IMR-90 (cell line): Measurements from ENCODE around the gene GCC2. TPM values are rescaled to one million over a fixed set of nuclear protein-coding genes. Genes with fewer than 3 reads are reported as not detected.

ENCODE experiments used
- ATAC-seq: fragments of 200-7000 bp; cut with Tn5 transposase; 2 replicates; pipeline ENCODE4 v1.9.1; 2020; ENCODE audit warnings: low read depth, mild to moderate bottlenecking, moderate library complexity
- BruUV-seq: library from RNA; stranded (reverse); fragments of 400-500 nt; replicated peaks from 2 replicates; lab custom pipeline; 2021; lab: Mats Ljungman, UMichigan
- CTCF ChIA-PET: fragments of 300-600 bp; formaldehyde crosslinking; extraction: SDS; loops from one replicate; lab custom pipeline; 2021; ENCODE audit warnings: antibody characterized with exemption; lab: Yijun Ruan, JAX
- POLR2A ChIA-PET: fragments of 300-600 bp; sonication (Branson Sonifier 250); formaldehyde crosslinking; loops from one replicate; lab custom pipeline; 2022; ENCODE audit warnings: antibody characterized with exemption; ENCODE audit not compliant: unreplicated experiment; lab: Charles Lee
- DNase-seq: peaks from one replicate; pipeline ENCODE4 v3.0.0; 2013
- H2AFZ ChIP-seq: replicated peaks from 2 replicates; pipeline ENCODE3; 2013; ENCODE audit warnings: low read length, mild to moderate bottlenecking; ENCODE audit not compliant: poor library complexity
- H2AK5ac ChIP-seq: 2 replicates; pipeline ENCODE4 v1.6.1; 2013; ENCODE audit warnings: low read depth, low read length, inconsistent platforms
- H2AK9ac ChIP-seq: replicated peaks from 2 replicates; pipeline ENCODE3; 2013; ENCODE audit warnings: mild to moderate bottlenecking, low read depth, low read length, moderate library complexity; ENCODE audit not compliant: poor library complexity
- H2BK120ac ChIP-seq: 2 replicates; pipeline ENCODE4 v1.6.1; 2013; ENCODE audit warnings: low read depth, low read length, inconsistent platforms
- H2BK15ac ChIP-seq: 3 replicates; pipeline ENCODE4 v1.6.1; 2013; ENCODE audit warnings: low read depth, low read length, inconsistent platforms
- H2BK20ac ChIP-seq: 2 replicates; pipeline ENCODE4 v1.6.1; 2013; ENCODE audit warnings: low read depth, mild to moderate bottlenecking, inconsistent platforms, low read length, moderate library complexity
- H2BK5ac ChIP-seq: 2 replicates; pipeline ENCODE4 v1.6.1; 2013; ENCODE audit warnings: mild to moderate bottlenecking, low read depth, low read length, inconsistent platforms; ENCODE audit not compliant: poor library complexity, severe bottlenecking
- H3K14ac ChIP-seq: replicated peaks from 2 replicates; pipeline ENCODE4 v1.6.1; 2013; ENCODE audit warnings: low read depth, low read length, inconsistent platforms
- H3K18ac ChIP-seq: 2 replicates; pipeline ENCODE4 v1.6.1; 2013; ENCODE audit warnings: low read depth, low read length, control low read depth
- H3K23ac ChIP-seq: 2 replicates; pipeline ENCODE4 v1.6.1; 2013; ENCODE audit warnings: low read depth, low read length, inconsistent platforms
- H3K27ac ChIP-seq: 2 replicates; pipeline ENCODE4 v1.5.1; 2013; ENCODE audit warnings: mild to moderate bottlenecking, control low read depth, low read length; ENCODE audit not compliant: insufficient read depth
- H3K27me3 ChIP-seq: 2 replicates; pipeline ENCODE4 v1.6.1; 2013; ENCODE audit warnings: low read length; ENCODE audit not compliant: control insufficient read depth, insufficient read depth
- H3K36me3 ChIP-seq: 2 replicates; pipeline ENCODE4 v1.6.1; 2013; ENCODE audit warnings: low read length, mixed read lengths; ENCODE audit not compliant: control insufficient read depth, insufficient read depth
- H3K4ac ChIP-seq: 2 replicates; pipeline ENCODE4 v1.6.1; 2013; ENCODE audit warnings: low read depth, low read length, inconsistent platforms
- H3K4me1 ChIP-seq: 2 replicates; pipeline ENCODE4 v1.6.1; 2013; ENCODE audit warnings: low read length, mixed read lengths; ENCODE audit not compliant: control insufficient read depth, insufficient read depth
- H3K4me2 ChIP-seq: 2 replicates; pipeline ENCODE4 v1.6.1; 2013; ENCODE audit warnings: low read depth, mild to moderate bottlenecking, control low read depth, low read length, moderate library complexity
- H3K4me3 ChIP-seq: 2 replicates; pipeline ENCODE4 v1.5.1; 2013; ENCODE audit warnings: low read depth, mild to moderate bottlenecking, control low read depth, low read length, moderate library complexity; ENCODE audit not compliant: insufficient read depth
- H3K56ac ChIP-seq: 2 replicates; pipeline ENCODE4 v1.6.1; 2013; ENCODE audit warnings: low read length, inconsistent platforms; ENCODE audit not compliant: insufficient read depth; ENCODE audit errors: extremely low read depth
- H3K79me1 ChIP-seq, 2 experiments: 2 replicates each; pipeline ENCODE4 v1.6.1; 2013; ENCODE audit warnings: low read length in 2 of 2, inconsistent platforms in 1 of 2, low read depth in 1 of 2
- H3K9ac ChIP-seq: 2 replicates; pipeline ENCODE4 v1.6.1; 2013; ENCODE audit warnings: low read depth, low read length, control low read depth
- H3K9me1 ChIP-seq: 2 replicates; pipeline ENCODE4 v1.6.1; 2013; ENCODE audit warnings: low read length, inconsistent platforms; ENCODE audit not compliant: insufficient read depth
- H3K9me3 ChIP-seq: 2 replicates; pipeline ENCODE4 v1.6.1; 2013; ENCODE audit warnings: low read length; ENCODE audit not compliant: control insufficient read depth, insufficient read depth
- H4K20me1 ChIP-seq: 2 replicates; pipeline ENCODE4 v1.6.1; 2013; ENCODE audit warnings: low read length, inconsistent platforms; ENCODE audit not compliant: insufficient read depth
- H4K5ac ChIP-seq: 2 replicates; pipeline ENCODE4 v1.6.1; 2013; ENCODE audit warnings: mild to moderate bottlenecking, low read depth, low read length, control low read depth
- H4K8ac ChIP-seq, 2 experiments: 2 replicates each; pipeline ENCODE4 v1.6.1; 2013; ENCODE audit warnings: low read depth in 2 of 2, low read length in 2 of 2, control low read depth in 1 of 2, inconsistent platforms in 1 of 2
- H4K91ac ChIP-seq: 2 replicates; pipeline ENCODE4 v1.6.1; 2013; ENCODE audit warnings: low read depth, low read length, inconsistent platforms; ENCODE audit not compliant: insufficient read depth
- CHD1 ChIP-seq: IDR thresholded peaks from 2 replicates; pipeline ENCODE4 v1.6.1; 2012; ENCODE audit warnings: low read depth, low read length, improper control_type of control experiment
- RCOR1 ChIP-seq: IDR thresholded peaks from 2 replicates; pipeline ENCODE4 v1.6.1; 2012; ENCODE audit warnings: mild to moderate bottlenecking, low read length, improper control_type of control experiment; ENCODE audit not compliant: insufficient replicate concordance
- WGBS, 2 experiments: methylation state at CpG; one replicate each; pipeline versions ENCODE4 v1.1.5 to v1.1.7; 2013; ENCODE audit warnings: missing lambda C conversion rate in 2 of 2; ENCODE audit not compliant: insufficient read length in 1 of 2; ENCODE audit errors: extremely low coverage in 2 of 2; 5-methylcytosine and 5-hydroxymethylcytosine counted together
- dilution Hi-C: fragments of 300-500 bp; cut with HindIII; formaldehyde crosslinking; loops from one replicate; pipeline ENCODE4 v1.14.3; 2018; ENCODE audit warnings: low sequenced_read_pairs; ENCODE audit not compliant: unreplicated experiment
- in situ Hi-C: fragments of 300-500 bp; cut with MboI; formaldehyde crosslinking; loops from 3 replicates; pipeline ENCODE4 v1.14.3; 2019; ENCODE audit warnings: low sequenced_read_pairs, inconsistent platforms, mixed read lengths
- intact Hi-C: fragments of 100-400 bp; cut with micrococcal nuclease; formaldehyde crosslinking; loops from 2 replicates; pipeline ENCODE4 v1.10.0; 2022
- polyA plus RNA-seq, 3 experiments: library from polyadenylated mRNA; depleted of rRNA; stranded (reverse); fragments of >200 nt; gene quantifications; 2 replicates each; pipeline ENCODE4 v1.2.3, GENCODE V29; 2012; ENCODE audit warnings: low replicate concordance in 1 of 3
- total RNA-seq: library from RNA; depleted of rRNA; stranded (reverse); fragments of >200 nt; gene quantifications from 2 replicates; pipeline ENCODE4 v1.2.3, GENCODE V29; 2012

GCC2 gene
- total and polyA plus RNA-seq, 2 of the 4 experiments (the other 2 are of a cell fraction) = 6.4 to 8.6 TPM

DNA sequence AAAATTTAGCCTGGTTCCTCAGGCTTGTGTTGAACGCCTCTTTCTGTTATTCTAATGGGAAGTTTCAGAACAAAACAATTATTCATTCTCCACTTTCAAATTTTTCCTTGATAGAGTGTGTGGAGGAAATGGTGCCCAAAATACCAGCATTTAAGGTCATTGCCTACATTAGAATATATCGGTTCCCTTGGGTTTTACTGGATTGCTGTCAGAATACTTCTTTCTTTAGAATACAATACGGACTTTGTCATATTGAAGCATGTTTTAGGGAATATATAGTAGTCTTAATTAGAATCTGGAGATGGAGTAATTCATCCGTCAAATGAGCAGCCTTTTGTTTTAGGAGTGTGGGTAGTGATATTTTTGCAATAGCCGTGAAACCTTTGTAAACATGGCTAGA is 98.6 kb downstream of the GCC2 start:
- Histone ChIP-seq H4K5ac (no peak overlapping the region), H3K4ac (no peak overlapping the region), H3K4me3 (no peak overlapping the region), H2BK15ac (no peak overlapping the region), H2BK5ac (no peak overlapping the region), H2AK9ac (no peak overlapping the region), H3K4me1 (peaks cover 7% of the 10 kb centered on the region), H3K4me2 (no peak overlapping the region), H3K79me1 (peaks cover 17 to 62% of the 10 kb centered on the region in 2 experiments), H4K91ac (no peak overlapping the region), H3K36me3 (peaks cover 2% of the 10 kb centered on the region), H3K14ac (no peak overlapping the region), H4K20me1 (peaks cover 52% of the 10 kb centered on the region), H2AFZ (no peak overlapping the region), H3K9ac (no peak overlapping the region), H2BK20ac (no peak overlapping the region), H2AK5ac (no peak overlapping the region), H3K9me3 (no peaks in the 10 kb centered on the region), H4K8ac (no peak overlapping the region), H3K56ac (no peak overlapping the region), H3K9me1 (peaks cover 13% of the 10 kb centered on the region), H3K27me3 (no peaks in the 10 kb centered on the region), H3K27ac (no peak overlapping the region), H3K23ac (0 out of 2 replicates have a peak overlapping the region, but pooled peaks have one; percentile 12), H2BK120ac (no peak overlapping the region), H3K18ac (no peak overlapping the region)
- dilution Hi-C loops (no loop called here), in situ Hi-C loops (no loop called here), intact Hi-C loops (no loop called here)
- ATAC-seq = no peak
- no peak for TF ChIP-seq CHD1
- TF ChIP-seq RCOR1 = no peak
- no peak for DNase-seq
- WGBS, 2 experiments = 46% methylated on average over 2 of the region's 5 CpGs; no CpG with 5 or more reads in 1 of the 2 experiments
- BruUV-seq = no TSS peak
- ChIA-PET POLR2A (no interaction called here), CTCF (interaction anchor here (0.5 to 1.0 kb wide), 2 partner anchors 51 to 88 kb away, joined by 3 read pairs; no protein-coding TSS in a partner anchor)
